ENCODE results near the gene MUSK. TPM values are rescaled to one million over a fixed set of nuclear protein-coding genes. Genes with fewer than 3 reads are reported as not detected.

The MUSK gene
- total and polyA plus RNA-seq, 2 experiments from 2014 or later, result not detected

- Histone ChIP-seq H3K79me2 (replicated peaks; ENCODE audit: insufficient read depth) (no peaks in the 10 kb centered on the region), H3K4me1 (ENCODE audit: insufficient read depth) (no peaks in the 10 kb centered on the region), H4K20me1 (replicated peaks; ENCODE audit: insufficient read depth) (no peaks in the 10 kb centered on the region), H3K4me3 (no peak overlapping the region), H3K4me2 (no peak overlapping the region), H3F3A (replicated peaks; ENCODE audit: low read depth) (no peaks in the 10 kb centered on the region), H3K27me3 (ENCODE audit: insufficient read depth) (no peaks in the 10 kb centered on the region), H3K9me2 (ENCODE audit: insufficient read depth) (no peaks in the 10 kb centered on the region), H2AFZ (no peak overlapping the region), H3K36me3 (ENCODE audit: insufficient read depth) (no peaks in the 10 kb centered on the region), H3K27ac (ENCODE audit: low read depth) (no peak overlapping the region)
- Mint-ChIP-seq H3K36me3 (ENCODE audit: low read depth) (no peaks in the 10 kb centered on the region), H3K4me3 (no peak overlapping the region), H3K9me3 (no peaks in the 10 kb centered on the region), H3K4me1 (peaks cover 4% of the 10 kb centered on the region; the same call in 2 of the 3 replicates), H3K27me3 (ENCODE audit: insufficient read depth, low read depth, poor library complexity) (no peaks in the 10 kb centered on the region), H3K27ac (no peak overlapping the region)
- no peak for ATAC-seq
- no peak for DNase-seq (ENCODE audit: low spot score)
- TF ChIP-seq STAT1 (IDR thresholded peaks at IDR 0.05; ENCODE audit: unreplicated experiment) (no peak), NANOG (IDR thresholded peaks at IDR 0.05; ENCODE audit: borderline replicate concordance) (no peak), EZH2 (IDR thresholded peaks at IDR 0.05; ENCODE audit: low read depth, unreplicated experiment) (no peak), EZH2phosphoT487 (IDR thresholded peaks at IDR 0.05; ENCODE audit: unreplicated experiment) (no peak), ZNF462 (CRISPR knock-in tag; IDR thresholded peaks at IDR 0.05) (no peak), CTCF (conservative IDR thresholded peaks at IDR 0.05; ENCODE audit: low read depth in 2 of 2) (no peak)
- TF ChIP-seq, protein P1, sequence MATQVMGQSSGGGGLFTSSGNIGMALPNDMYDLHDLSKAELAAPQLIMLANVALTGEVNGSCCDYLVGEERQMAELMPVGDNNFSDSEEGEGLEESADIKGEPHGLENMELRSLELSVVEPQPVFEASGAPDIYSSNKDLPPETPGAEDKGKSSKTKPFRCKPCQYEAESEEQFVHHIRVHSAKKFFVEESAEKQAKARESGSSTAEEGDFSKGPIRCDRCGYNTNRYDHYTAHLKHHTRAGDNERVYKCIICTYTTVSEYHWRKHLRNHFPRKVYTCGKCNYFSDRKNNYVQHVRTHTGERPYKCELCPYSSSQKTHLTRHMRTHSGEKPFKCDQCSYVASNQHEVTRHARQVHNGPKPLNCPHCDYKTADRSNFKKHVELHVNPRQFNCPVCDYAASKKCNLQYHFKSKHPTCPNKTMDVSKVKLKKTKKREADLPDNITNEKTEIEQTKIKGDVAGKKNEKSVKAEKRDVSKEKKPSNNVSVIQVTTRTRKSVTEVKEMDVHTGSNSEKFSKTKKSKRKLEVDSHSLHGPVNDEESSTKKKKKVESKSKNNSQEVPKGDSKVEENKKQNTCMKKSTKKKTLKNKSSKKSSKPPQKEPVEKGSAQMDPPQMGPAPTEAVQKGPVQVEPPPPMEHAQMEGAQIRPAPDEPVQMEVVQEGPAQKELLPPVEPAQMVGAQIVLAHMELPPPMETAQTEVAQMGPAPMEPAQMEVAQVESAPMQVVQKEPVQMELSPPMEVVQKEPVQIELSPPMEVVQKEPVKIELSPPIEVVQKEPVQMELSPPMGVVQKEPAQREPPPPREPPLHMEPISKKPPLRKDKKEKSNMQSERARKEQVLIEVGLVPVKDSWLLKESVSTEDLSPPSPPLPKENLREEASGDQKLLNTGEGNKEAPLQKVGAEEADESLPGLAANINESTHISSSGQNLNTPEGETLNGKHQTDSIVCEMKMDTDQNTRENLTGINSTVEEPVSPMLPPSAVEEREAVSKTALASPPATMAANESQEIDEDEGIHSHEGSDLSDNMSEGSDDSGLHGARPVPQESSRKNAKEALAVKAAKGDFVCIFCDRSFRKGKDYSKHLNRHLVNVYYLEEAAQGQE (IDR thresholded peaks at IDR 0.05; ENCODE audit: unreplicated experiment), result no peak
- TF ChIP-seq, protein P2, sequence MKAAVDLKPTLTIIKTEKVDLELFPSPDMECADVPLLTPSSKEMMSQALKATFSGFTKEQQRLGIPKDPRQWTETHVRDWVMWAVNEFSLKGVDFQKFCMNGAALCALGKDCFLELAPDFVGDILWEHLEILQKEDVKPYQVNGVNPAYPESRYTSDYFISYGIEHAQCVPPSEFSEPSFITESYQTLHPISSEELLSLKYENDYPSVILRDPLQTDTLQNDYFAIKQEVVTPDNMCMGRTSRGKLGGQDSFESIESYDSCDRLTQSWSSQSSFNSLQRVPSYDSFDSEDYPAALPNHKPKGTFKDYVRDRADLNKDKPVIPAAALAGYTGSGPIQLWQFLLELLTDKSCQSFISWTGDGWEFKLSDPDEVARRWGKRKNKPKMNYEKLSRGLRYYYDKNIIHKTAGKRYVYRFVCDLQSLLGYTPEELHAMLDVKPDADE (IDR thresholded peaks at IDR 0.05), result no peak
Observed at GRCh38 chr9:110659891-110660541, 8.6 kb upstream of the MUSK start.

Measured in GM23338 (cell line).